Measurements from ENCODE around the gene MAN1A1. TPM values are rescaled to one million over a fixed set of nuclear protein-coding genes. Genes with fewer than 3 reads are reported as not detected.

Gene MAN1A1
- total and polyA plus RNA-seq, 2 of the 8 experiments (the other 6 are each of a cell fraction or from before 2014, with no cell fraction given), result 1.8 to 5.4 TPM

GRCh38 chr6:119243657-119244056, 105.9 kb downstream of the MAN1A1 start:
- Histone ChIP-seq H3K14ac (ENCODE audit: insufficient read length) (no peak overlapping the region), H3K4me2 (ENCODE audit: insufficient read depth in 1 of 2, low read depth in 2 of 2, low read length in 2 of 2) (no peak overlapping the region), H3K27ac (ENCODE audit: low read depth, low read length) (no peak overlapping the region), H3K18ac (ENCODE audit: extremely low read depth, low read length) (no peak overlapping the region), H3K4me1 (replicated peaks in 1 of 4; ENCODE audit: control insufficient read depth in 3 of 4, insufficient read depth in 4 of 4, low read length in 3 of 4) (peaks cover 0 to 3% (median 1%) of the 10 kb centered on the region in 4 experiments; a peak in 3 of 7 replicates), H4K8ac (ENCODE audit: extremely low read depth, insufficient read depth, low read length) (no peak overlapping the region), H3K79me1 (ENCODE audit: low read depth, low read length) (no peaks in the 10 kb centered on the region), H2BK12ac (ENCODE audit: low read depth, low read length) (no peak overlapping the region), H3K4me3 (ENCODE audit: extremely low read depth in 1 of 4, insufficient read depth in 2 of 4, low read depth in 3 of 4, low read length in 4 of 4) (no peak overlapping the region), H3K27me3 (replicated peaks in 1 of 4; ENCODE audit: control insufficient read depth in 3 of 4, extremely low read depth in 1 of 4, insufficient read depth in 3 of 4, low read length in 3 of 4) (no peaks in the 10 kb centered on the region), H4K20me1 (replicated peaks in 1 of 2; ENCODE audit: control insufficient read depth in 1 of 2, insufficient read depth in 2 of 2, low read length in 2 of 2) (no peaks in the 10 kb centered on the region), H2BK20ac (ENCODE audit: low read length) (no peak overlapping the region), H3K23ac (ENCODE audit: insufficient read length) (no peak overlapping the region), H2AK5ac (ENCODE audit: low read depth, low read length) (no peak overlapping the region), H3K36me3 (ENCODE audit: control insufficient read depth in 2 of 4, insufficient read depth in 4 of 4, low read length in 3 of 4) (no peaks in the 10 kb centered on the region), H3K23me2 (ENCODE audit: low read depth, low read length) (peaks cover 1% of the 10 kb centered on the region; the same call in 1 of the 2 replicates), H3K4ac (replicated peaks; ENCODE audit: insufficient read length, low read depth, low read length) (no peak overlapping the region), H2AFZ (ENCODE audit: low read length) (no peak overlapping the region), H3K79me2 (ENCODE audit: control insufficient read depth in 1 of 2, insufficient read depth in 2 of 2, low read length in 2 of 2) (no peaks in the 10 kb centered on the region), H4K91ac (replicated peaks; ENCODE audit: insufficient read length, low read length) (no peak overlapping the region), H3K56ac (replicated peaks; ENCODE audit: insufficient read length, low read depth, low read length) (no peak overlapping the region), H2BK5ac (ENCODE audit: low read depth, low read length) (no peak overlapping the region), H2BK15ac (ENCODE audit: low read length) (no peak overlapping the region), H2BK120ac (replicated peaks; ENCODE audit: low read depth, low read length) (no peak overlapping the region), H4K5ac (ENCODE audit: insufficient read length, low read depth, low read length) (no peak overlapping the region), H3K9ac (replicated peaks in 1 of 4; ENCODE audit: extremely low read depth in 1 of 4, low read depth in 3 of 4, low read length in 3 of 4) (no peak overlapping the region), H3K9me3 (ENCODE audit: insufficient read depth in 2 of 2, low read depth in 1 of 2, low read length in 1 of 2) (no peaks in the 10 kb centered on the region)
- CTCF ChIA-PET (ENCODE audit: partially characterized antibody), result no interaction called here
- FAIRE-seq, result no peak
- no peak for DNase-seq (ENCODE audit: low read depth in 1 of 2, low spot score in 2 of 2)
- POLR2A ChIA-PET (ENCODE audit: partially characterized antibody), result no interaction called here
- WGBS, 2 experiments (ENCODE audit: extremely low coverage in 1 of 2, insufficient coverage in 1 of 2, insufficient read length in 1 of 2, insufficient replicate concordance in 2 of 2, low coverage in 1 of 2, low lambda C conversion rate in 2 of 2, missing lambda C conversion rate in 1 of 2), result 85% methylated on average over 2 of the region's 2 CpGs; no CpG with 5 or more reads in 1 of the 2 experiments
- TF ChIP-seq FOSL1 (IDR thresholded peaks at IDR 0.05; ENCODE audit: insufficient read depth, low read depth, low read length) (no peak), USF2 (IDR thresholded peaks at IDR 0.05; ENCODE audit: low read length) (no peak), CHD1 (IDR thresholded peaks at IDR 0.05; ENCODE audit: low read depth, low read length) (no peak), HDAC2 (IDR thresholded peaks at IDR 0.05; ENCODE audit: borderline replicate concordance in 1 of 2, low read depth in 2 of 2, low read length in 2 of 2) (no peak), RBBP5 (IDR thresholded peaks at IDR 0.05; ENCODE audit: borderline replicate concordance, low read depth, low read length) (no peak), SIN3A (conservative IDR thresholded peaks at IDR 0.05 in 1 of 2, IDR thresholded peaks at IDR 0.05 in 1 of 2; ENCODE audit: low read depth in 1 of 2, low read length in 2 of 2) (no peak), SAP30 (IDR thresholded peaks at IDR 0.05; ENCODE audit: insufficient read depth, insufficient replicate concordance, low read length) (no peak), POU5F1 (IDR thresholded peaks at IDR 0.05; ENCODE audit: low read depth, low read length) (no peak), TAF7 (optimal IDR thresholded peaks at IDR 0.05; ENCODE audit: borderline replicate concordance, low read depth, low read length) (no peak), KDM1A (IDR thresholded peaks at IDR 0.05; ENCODE audit: borderline replicate concordance, low read length) (no peak), KDM5A (IDR thresholded peaks at IDR 0.05; ENCODE audit: low read length) (no peak), SUZ12 (IDR thresholded peaks at IDR 0.05; ENCODE audit: low read length) (no peak), CBX8 (IDR thresholded peaks at IDR 0.05; ENCODE audit: borderline replicate concordance, low read depth, low read length) (no peak)
